AG04449 (cell line): ENCODE results near the gene METAP1.
"Not testable (repeated sequence)": the region's sequence is repeated elsewhere in the genome, so short reads cannot be mapped to it uniquely, and the experiment has no call there.

Experiments used
- CTCF ChIA-PET: fragments of 350-600 bp; formaldehyde crosslinking; extraction: SDS; loops from one replicate; lab custom pipeline; 2021; ENCODE audit warnings: antibody characterized with exemption; lab: Yijun Ruan, JAX
- POLR2A ChIA-PET: fragments of 400-600, 350-600 bp; formaldehyde crosslinking; extraction: SDS; loops from one replicate; lab custom pipeline; 2020; ENCODE audit warnings: antibody characterized with exemption, inconsistent platforms; lab: Yijun Ruan, JAX
- DNase-seq: peaks from one replicate; pipeline ENCODE4 v3.0.0-alpha.2; 2010; ENCODE audit warnings: low read depth, low spot score
- H3K4me3 ChIP-seq: 2 replicates; pipeline ENCODE4 v1.5.1; 2011; ENCODE audit warnings: low read depth, mild to moderate bottlenecking, control low read depth, low read length
- TF ChIP-seq, protein P1 (sequence below): IDR thresholded peaks from one replicate; pipeline ENCODE4 v1.5.1; 2011; ENCODE audit warnings: mild to moderate bottlenecking, moderate library complexity, low read length, control low read depth, inconsistent platforms; ENCODE audit not compliant: insufficient read depth; ENCODE audit errors: missing control alignments

Gene METAP1

DNA sequence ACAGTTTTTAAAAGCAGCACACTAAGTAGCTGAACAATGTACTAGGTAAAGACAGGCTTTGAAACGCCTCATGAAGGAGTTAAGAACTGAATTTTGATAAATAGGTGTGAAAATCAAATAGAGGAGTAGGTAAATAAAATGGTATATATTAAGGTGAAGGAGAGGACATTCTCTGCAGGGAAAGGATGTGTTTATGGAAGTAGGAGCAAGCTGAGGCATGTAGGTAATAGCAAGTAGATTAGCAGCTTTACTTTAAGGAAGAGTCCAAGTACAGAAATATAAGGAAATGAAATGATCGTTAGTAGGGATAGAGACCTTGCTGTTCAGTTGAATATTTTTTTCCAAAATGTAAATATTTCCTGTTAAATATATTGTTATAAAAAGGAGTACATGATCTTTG is 12.5 kb downstream of the METAP1 start:
- DNase-seq = no peak
- TF ChIP-seq, protein P1, sequence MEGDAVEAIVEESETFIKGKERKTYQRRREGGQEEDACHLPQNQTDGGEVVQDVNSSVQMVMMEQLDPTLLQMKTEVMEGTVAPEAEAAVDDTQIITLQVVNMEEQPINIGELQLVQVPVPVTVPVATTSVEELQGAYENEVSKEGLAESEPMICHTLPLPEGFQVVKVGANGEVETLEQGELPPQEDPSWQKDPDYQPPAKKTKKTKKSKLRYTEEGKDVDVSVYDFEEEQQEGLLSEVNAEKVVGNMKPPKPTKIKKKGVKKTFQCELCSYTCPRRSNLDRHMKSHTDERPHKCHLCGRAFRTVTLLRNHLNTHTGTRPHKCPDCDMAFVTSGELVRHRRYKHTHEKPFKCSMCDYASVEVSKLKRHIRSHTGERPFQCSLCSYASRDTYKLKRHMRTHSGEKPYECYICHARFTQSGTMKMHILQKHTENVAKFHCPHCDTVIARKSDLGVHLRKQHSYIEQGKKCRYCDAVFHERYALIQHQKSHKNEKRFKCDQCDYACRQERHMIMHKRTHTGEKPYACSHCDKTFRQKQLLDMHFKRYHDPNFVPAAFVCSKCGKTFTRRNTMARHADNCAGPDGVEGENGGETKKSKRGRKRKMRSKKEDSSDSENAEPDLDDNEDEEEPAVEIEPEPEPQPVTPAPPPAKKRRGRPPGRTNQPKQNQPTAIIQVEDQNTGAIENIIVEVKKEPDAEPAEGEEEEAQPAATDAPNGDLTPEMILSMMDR = no peak
- POLR2A ChIA-PET = interaction anchor here (1.2 kb wide), 1 partner anchor 13 kb away, joined by 5 read pairs; the partner anchor contains the start of gene METAP1
- CTCF ChIA-PET = interaction anchor here (0.7 to 4.2 kb wide), 2 partner anchors 9 to 13 kb away, joined by 4 to 31 read pairs; partner anchors contain the start of gene METAP1
- H3K4me3 ChIP-seq = no peak overlapping the region

DNA sequence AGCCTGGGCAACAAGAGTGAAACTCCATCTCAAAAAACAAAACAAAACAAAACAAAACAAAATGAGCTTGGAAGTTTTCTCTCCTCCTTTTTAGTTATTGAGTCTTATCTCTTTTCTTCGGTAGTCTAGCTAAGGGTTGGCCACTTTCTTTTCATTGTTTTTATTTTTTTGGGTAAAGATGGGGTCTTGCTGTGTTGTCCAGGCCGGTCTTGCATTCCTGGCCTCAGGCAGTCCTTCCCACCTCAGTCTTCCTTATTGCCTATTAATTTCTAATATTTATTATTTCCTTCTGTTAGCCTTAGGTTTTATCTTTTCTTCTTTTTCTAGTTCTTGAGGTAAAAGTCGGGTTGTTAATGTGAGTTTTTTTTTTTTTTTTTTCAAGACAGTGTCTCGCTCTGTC is 16.4 kb downstream of the METAP1 start:
- ChIA-PET POLR2A (no interaction called here), CTCF (interaction anchor here (3.2 kb wide), 1 partner anchor 16 kb away, joined by 18 read pairs; the partner anchor contains the start of gene METAP1)
- no peak overlapping the region for H3K4me3 ChIP-seq
- DNase-seq = no peak
- TF ChIP-seq, protein P1 = no peak

DNA sequence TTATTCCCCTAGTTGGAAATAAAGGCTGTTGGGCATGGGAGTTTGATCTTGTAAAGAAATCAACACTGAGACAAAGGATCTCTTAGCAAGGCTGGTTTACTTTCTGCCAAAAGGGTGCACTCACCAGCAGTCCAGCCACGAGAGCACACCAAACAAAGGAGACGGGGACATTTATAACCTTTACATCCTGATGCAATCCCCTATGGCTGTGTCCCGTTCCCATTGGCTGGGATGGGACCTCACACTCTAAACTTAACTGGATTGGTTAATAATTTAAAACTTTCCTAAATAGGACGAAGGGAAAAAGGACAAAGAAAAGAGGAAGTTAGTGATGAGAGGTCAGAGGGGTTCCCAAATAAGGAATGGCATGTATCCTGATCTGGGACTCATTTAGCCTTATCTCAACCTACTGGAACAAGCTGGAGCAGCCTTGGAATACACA is 17.9 kb downstream of the METAP1 start:
- no peak for DNase-seq
- H3K4me3 ChIP-seq = no peak overlapping the region
- TF ChIP-seq, protein P1 = no peak
- POLR2A ChIA-PET = no interaction called here
- CTCF ChIA-PET = interaction anchor here (1.3 kb wide), 1 partner anchor 42 kb away, joined by 4 read pairs; no protein-coding TSS in a partner anchor

DNA sequence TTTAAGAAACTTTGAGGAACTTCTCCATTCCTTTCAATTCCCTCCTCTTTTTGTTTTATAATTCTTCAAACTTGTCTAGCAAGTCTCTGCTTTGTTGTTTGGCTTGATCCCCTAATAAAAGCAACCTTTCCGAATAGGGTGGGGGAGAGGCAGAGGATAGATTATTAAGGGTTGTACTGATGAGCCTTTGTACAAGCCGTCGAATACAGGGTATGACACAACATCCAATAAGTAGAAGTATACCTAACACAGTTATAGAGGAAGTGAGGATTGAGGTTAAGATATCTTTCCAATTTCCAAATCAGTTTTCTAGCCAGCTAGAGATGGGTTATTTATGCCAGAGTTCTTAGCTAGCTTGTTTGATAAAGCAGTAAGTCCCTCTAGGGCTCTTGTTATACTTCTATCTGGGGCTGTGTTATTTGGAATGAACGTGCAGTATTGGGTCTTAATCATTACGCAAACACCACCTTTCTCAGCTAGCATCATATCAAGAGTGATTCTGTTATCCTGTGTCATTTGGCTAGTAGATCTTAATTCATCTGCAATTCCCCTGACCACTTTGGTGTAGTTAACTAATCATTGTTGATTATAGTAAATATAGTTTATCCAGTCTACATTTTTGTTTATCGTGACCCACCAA is 18.5 kb downstream of the METAP1 start:
- ChIA-PET CTCF (interaction anchor here (1.1 to 1.3 kb wide), 2 partner anchors 25 to 42 kb away, joined by 3 to 4 read pairs; no protein-coding TSS in a partner anchor), POLR2A (no interaction called here)
- TF ChIP-seq, protein P1 = no peak
- no peak overlapping the region for H3K4me3 ChIP-seq
- DNase-seq = no peak

DNA sequence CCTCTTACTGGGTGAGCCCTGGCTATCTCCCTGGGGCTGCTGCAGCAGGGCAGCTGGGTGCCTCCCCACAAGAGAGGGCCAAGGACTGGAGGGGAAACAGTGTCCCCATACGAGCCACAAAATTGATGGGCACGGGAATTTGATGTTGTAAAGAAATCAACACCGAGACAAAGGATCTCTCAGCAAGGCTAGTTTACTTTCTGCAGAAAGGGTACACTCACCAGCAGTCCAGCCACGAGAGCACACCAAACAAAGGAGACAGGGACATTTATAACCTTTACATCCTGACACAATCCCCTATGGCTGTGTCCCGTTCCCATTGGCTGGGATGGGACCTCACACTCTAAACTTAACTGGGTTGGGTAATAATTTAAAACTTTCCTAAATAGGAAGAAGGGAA is 25.9 kb downstream of the METAP1 start:
- no peak overlapping the region for H3K4me3 ChIP-seq
- ChIA-PET POLR2A (no interaction called here), CTCF (no interaction called here)
- TF ChIP-seq, protein P1 = no peak
- DNase-seq = no peak

DNA sequence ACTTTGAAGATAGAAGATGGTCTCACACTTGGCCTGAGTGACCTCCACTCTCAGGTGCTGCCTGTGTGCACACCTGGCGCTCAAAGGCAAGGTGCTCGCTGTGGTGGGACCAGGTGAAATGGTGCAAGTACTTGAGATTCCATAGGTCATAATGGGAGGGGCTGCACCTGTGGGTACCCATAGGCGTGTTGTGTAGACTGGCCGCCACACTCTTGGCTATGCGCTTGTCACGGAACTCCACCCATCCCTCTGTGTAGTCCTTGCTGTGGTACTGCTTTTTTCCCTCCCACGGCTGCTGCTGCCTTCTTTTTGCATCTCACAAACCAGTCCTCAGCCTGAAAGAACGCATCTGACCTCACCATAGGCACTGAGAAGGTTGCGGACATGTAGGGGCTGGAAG is 27.0 kb downstream of the METAP1 start:
- POLR2A ChIA-PET = no interaction called here
- CTCF ChIA-PET = no interaction called here
- H3K4me3 ChIP-seq = peak overlapping the region; percentile 37
- no peak for DNase-seq
- TF ChIP-seq, protein P1 = no peak

DNA sequence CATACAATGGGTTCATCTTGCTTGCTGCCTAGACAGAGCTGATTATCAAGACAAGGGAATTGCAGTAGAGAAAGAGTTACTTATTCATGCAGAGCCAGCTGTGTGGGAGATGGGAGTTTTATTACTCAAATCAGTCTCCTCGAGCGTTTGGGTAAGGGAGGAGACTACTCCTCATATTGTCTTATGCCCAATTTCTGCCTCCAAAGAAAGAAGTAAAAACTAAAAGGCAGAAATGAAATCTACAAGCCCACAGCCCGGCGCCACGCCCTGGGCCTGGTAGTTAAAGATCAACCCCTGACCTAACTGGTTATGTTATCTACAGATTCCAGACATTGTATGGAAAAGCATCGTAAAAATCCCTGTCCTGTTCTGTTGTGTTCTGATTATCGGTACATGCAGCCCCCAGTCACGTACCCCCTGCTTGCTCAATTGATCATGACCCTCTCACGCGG is 28.3 kb downstream of the METAP1 start:
- H3K4me3 ChIP-seq, DNase-seq, POLR2A ChIA-PET: not testable (repeated sequence)
- CTCF ChIA-PET = interaction anchor here (1.2 to 1.4 kb wide), 2 partner anchors 18 to 32 kb away, joined by 3 to 4 read pairs; no protein-coding TSS in a partner anchor
